Suprapubic skin (tissue), 4 donors: ENCODE measurements around the gene CYP3A5.

Source experiments
- CTCF ChIP-seq, 2 donors: fragments of 200-600 bp in 1 of 2; fragments of 450-650 bp in 1 of 2; sonication (generic) in 1 of 2; IDR thresholded peaks; one replicate each; pipeline ENCODE4 v1.5.1; 2016 to 2019; ENCODE audit warnings: antibody characterized with exemption in 2 of 2, mild to moderate bottlenecking in 1 of 2, moderate library complexity in 1 of 2
- POLR2A ChIP-seq, 2 donors: fragments of 450-650 bp; IDR thresholded peaks; one replicate each; pipeline ENCODE4 v1.6.1; 2017; ENCODE audit warnings: antibody characterized with exemption in 2 of 2, mild to moderate bottlenecking in 2 of 2, moderate library complexity in 2 of 2
- POLR2AphosphoS5 ChIP-seq, 3 donors: sonication (generic); formaldehyde crosslinking; IDR thresholded peaks; one replicate each; pipeline ENCODE4 v1.6.1; 2017; ENCODE audit warnings: antibody characterized with exemption in 3 of 3

GRCh38 chr7:99720800-99721595 lies 41.2 kb upstream of the CYP3A5 start:
- TF ChIP-seq CTCF (IDR thresholded peaks at IDR 0.05) (no peak), POLR2A (IDR thresholded peaks at IDR 0.05) (no peak), POLR2AphosphoS5 (IDR thresholded peaks at IDR 0.05) (no peak)
